ENCODE data around the gene CMSS1.

Gene CMSS1

DNA sequence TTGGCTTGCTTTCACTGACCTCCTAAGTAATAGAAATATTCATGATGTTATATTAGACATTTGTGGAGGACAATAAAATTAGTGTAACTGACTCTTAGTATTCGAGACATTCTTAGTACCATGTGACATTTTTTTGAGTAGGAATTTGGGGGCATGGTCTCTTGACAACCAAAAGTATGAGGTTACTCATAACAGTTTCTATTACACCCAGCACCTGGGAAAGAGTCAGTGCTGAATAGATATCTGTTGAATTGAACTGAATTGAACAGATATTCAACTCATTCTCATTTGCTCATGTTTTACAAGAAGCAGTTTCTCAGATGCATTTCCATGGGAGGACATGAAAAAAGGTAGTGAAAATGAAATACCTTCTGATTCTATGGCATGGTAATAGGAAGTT, 84.4 kb downstream of the CMSS1 start:
- ChIA-PET CTCF (interaction anchor here (1.3 kb wide), 1 partner anchor 12 kb away, joined by 3 read pairs; no protein-coding TSS in a partner anchor), POLR2A (no interaction called here)
- TF ChIP-seq, protein P1, sequence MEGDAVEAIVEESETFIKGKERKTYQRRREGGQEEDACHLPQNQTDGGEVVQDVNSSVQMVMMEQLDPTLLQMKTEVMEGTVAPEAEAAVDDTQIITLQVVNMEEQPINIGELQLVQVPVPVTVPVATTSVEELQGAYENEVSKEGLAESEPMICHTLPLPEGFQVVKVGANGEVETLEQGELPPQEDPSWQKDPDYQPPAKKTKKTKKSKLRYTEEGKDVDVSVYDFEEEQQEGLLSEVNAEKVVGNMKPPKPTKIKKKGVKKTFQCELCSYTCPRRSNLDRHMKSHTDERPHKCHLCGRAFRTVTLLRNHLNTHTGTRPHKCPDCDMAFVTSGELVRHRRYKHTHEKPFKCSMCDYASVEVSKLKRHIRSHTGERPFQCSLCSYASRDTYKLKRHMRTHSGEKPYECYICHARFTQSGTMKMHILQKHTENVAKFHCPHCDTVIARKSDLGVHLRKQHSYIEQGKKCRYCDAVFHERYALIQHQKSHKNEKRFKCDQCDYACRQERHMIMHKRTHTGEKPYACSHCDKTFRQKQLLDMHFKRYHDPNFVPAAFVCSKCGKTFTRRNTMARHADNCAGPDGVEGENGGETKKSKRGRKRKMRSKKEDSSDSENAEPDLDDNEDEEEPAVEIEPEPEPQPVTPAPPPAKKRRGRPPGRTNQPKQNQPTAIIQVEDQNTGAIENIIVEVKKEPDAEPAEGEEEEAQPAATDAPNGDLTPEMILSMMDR (IDR thresholded peaks at IDR 0.05; ENCODE audit: control extremely low read depth, extremely low read depth, low read depth, missing control alignments), result no peak
- DNase-seq (ENCODE audit: extremely low spot score), result no peak

DNA sequence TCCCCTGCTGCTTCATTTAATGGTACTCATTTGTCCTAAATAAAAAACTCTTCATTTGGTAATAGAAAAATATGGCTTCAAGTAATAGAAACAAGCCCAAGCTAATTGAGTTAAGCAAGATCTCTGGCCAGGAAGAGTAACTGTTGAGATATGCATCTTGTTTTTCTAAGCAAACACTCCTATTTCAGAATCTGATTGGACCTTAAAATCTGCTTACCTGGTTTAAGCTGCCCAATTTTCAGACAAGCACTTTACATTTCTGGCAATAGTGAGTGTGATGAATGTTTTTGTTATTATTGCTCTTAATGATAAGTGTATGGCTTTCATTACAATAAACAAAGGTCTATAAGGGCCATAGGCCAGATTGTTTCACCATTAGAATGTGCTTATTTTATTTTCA, 86.2 kb downstream of the CMSS1 start:
- POLR2A ChIA-PET, result no interaction called here
- DNase-seq (ENCODE audit: extremely low spot score), result no peak
- TF ChIP-seq, protein P1 (IDR thresholded peaks at IDR 0.05; ENCODE audit: control extremely low read depth, extremely low read depth, low read depth, missing control alignments), result no peak
- CTCF ChIA-PET, result interaction anchor here (1.0 kb wide), 3 partner anchors 9 to 72 kb away, joined by 3 to 4 read pairs (median 3); no protein-coding TSS in a partner anchor

DNA sequence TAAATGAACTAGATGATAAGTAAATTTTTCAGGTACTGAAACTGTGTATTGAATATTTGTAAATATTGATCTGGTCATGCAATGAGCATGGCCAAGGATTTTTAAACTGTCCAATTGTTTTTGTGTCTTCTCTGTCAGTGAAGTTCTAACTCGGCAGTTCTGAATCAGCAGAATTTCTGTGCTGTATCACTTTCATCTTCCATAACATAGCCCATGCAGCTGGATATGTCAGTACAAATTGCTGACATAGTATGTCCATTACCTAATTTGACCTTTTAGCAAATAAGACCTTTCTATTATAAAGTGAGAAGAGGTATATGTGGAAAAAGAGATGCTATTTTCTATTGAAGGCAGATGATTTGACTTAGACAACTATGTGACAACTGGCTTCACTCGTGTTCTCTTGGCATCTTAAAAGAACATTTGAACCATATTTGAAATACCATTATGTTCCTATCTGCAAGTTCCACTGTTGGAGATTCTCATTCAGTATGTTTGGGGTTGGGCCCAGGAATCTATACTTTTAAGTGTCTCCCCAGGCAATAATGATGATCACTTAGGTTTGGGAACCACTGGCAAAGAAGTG, 90.4 kb downstream of the CMSS1 start:
- ChIA-PET CTCF (interaction anchor here (1.1 to 2.7 kb wide), 2 partner anchors 10 to 29 kb away, joined by 3 to 11 read pairs; no protein-coding TSS in a partner anchor), POLR2A (no interaction called here)
- TF ChIP-seq, protein P1 (IDR thresholded peaks at IDR 0.05; ENCODE audit: control extremely low read depth, extremely low read depth, low read depth, missing control alignments), result no peak
- DNase-seq (ENCODE audit: extremely low spot score), result no peak

DNA sequence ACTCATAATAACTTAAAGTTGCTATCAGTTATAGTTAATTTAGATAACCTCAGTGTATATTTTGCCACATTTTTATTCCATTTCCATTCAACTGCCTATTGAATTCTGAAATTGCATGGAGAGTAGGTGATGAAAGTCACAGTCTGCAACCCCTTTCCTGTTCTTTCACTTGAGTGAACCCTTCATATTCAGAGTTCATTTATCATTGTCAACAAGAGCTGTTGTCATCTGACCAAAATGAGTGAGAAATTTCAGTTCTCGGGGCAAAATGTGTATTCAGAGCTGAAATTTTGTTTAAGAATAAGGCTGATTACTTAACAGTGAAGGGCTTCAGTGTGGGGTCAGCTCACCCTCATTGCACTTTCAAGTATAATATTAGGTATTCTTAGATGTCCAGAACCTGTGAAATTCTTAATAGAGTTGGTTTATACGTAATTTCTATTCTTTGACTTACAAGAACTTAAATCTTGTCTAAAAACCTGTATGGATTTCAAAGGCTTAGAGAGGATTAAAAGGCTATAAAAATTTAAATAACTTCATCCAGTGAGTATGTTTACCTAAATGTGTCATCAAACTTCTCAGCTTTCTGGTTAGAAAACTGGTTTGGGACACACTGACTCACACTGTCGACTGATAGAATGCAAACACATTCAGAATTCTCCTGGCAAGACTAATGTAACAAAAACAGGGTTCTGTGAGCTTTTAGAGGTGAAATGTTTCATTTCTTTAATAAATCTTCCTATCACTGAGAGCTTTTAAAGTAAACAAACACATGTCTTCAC, 92.2 kb downstream of the CMSS1 start:
- TF ChIP-seq, protein P1 (IDR thresholded peaks at IDR 0.05; ENCODE audit: control extremely low read depth, extremely low read depth, low read depth, missing control alignments), result no peak
- ChIA-PET POLR2A (no interaction called here), CTCF (interaction anchor here (1.0 to 2.7 kb wide), 4 partner anchors 9 to 15 kb away, joined by 3 to 11 read pairs (median 3); no protein-coding TSS in a partner anchor)
- DNase-seq (ENCODE audit: extremely low spot score), result no peak

DNA sequence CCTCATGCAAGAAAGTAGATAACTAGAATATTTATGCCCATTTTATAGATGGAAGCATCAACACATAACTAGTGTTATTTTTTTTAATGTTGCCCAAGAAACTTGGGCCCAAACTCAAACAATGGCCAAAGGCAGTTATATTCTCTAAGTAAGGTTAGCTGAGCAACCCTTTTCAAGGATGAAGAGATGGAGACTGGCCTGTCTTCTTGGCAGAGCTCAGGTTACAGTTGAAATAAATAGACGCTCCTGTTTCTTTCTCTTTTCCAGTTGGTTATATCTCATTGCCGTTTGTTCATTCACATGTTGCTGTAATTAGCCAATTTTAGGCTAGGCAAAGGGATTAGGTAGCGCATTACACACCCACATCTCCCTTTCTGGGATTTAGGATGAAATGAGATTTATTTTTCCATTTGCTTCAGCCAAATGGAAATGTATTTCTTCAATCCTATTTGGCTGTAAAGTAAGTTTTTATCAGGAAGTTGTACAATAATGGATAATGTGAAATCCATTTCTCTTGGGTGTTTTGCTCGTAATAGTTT, 93.2 kb downstream of the CMSS1 start:
- TF ChIP-seq, protein P1 (IDR thresholded peaks at IDR 0.05; ENCODE audit: control extremely low read depth, extremely low read depth, low read depth, missing control alignments), result no peak
- no peak for DNase-seq (ENCODE audit: extremely low spot score)
- CTCF ChIA-PET, result interaction anchor here (1.0 to 2.7 kb wide), 2 partner anchors 10 to 13 kb away, joined by 3 to 11 read pairs; no protein-coding TSS in a partner anchor
- POLR2A ChIA-PET, result no interaction called here

DNA sequence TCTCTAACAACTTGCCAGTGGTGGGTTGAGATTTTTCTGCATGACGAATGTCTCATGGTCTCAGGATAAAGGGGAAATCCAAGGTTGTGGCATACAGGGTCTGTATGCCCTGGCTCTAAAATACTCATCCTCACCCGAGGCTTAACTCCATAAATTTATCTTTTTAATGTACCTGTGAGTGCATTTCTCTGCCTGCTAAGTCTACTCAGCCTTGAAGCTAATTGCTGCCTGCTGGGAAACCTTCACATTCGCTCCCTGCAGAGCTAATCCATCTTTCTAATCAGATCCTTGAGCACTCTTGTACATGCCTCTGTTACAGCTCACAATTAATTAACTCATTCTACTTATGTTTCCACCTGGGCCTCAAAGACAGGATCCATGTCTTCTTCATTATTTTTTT, 93.8 kb downstream of the CMSS1 start:
- no peak for DNase-seq (ENCODE audit: extremely low spot score)
- TF ChIP-seq, protein P1 (IDR thresholded peaks at IDR 0.05; ENCODE audit: control extremely low read depth, extremely low read depth, low read depth, missing control alignments), result no peak
- CTCF ChIA-PET, result no interaction called here
- POLR2A ChIA-PET, result no interaction called here
